Omental fat pad (tissue), 4 donors: ENCODE measurements around the gene ARHGAP33. TPM values are rescaled to one million over a fixed set of nuclear protein-coding genes. Genes with fewer than 3 reads are reported as not detected.

Experiments used
- ATAC-seq: fragments of 150-250 bp; one replicate; pipeline ENCODE4 v1.9.1; 2016; ENCODE audit warnings: mild to moderate bottlenecking, moderate library complexity; ENCODE audit not compliant: low FRiP score
- DNase-seq: peaks from one replicate; pipeline ENCODE4 v3.0.0-alpha.2; 2019; ENCODE audit warnings: low spot score
- total RNA-seq, 4 donors: library from RNA; depleted of rRNA; stranded (reverse); fragments of >200 nt; gene quantifications; one replicate each; pipeline ENCODE4 v1.1.0, GENCODE V29; 2016
- TF ChIP-seq, protein P1 (sequence below), 3 donors: fragments of 450-650 bp; IDR thresholded peaks; one replicate each; pipeline ENCODE4 v1.5.1; 2016 to 2017; ENCODE audit warnings: antibody characterized with exemption in 3 of 3, mild to moderate bottlenecking in 3 of 3, moderate library complexity in 2 of 3

ARHGAP33 gene
- total RNA-seq, 4 donors from 2014 or later: 0.84 to 9.1 (median 2.5) TPM

GRCh38 chr19:35731353-35731752, 44.0 kb upstream of the ARHGAP33 start:
- no peak for DNase-seq
- TF ChIP-seq, protein P1, sequence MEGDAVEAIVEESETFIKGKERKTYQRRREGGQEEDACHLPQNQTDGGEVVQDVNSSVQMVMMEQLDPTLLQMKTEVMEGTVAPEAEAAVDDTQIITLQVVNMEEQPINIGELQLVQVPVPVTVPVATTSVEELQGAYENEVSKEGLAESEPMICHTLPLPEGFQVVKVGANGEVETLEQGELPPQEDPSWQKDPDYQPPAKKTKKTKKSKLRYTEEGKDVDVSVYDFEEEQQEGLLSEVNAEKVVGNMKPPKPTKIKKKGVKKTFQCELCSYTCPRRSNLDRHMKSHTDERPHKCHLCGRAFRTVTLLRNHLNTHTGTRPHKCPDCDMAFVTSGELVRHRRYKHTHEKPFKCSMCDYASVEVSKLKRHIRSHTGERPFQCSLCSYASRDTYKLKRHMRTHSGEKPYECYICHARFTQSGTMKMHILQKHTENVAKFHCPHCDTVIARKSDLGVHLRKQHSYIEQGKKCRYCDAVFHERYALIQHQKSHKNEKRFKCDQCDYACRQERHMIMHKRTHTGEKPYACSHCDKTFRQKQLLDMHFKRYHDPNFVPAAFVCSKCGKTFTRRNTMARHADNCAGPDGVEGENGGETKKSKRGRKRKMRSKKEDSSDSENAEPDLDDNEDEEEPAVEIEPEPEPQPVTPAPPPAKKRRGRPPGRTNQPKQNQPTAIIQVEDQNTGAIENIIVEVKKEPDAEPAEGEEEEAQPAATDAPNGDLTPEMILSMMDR (IDR thresholded peaks at IDR 0.05): no peak
- ATAC-seq: no peak

- DNase-seq (no peak), ATAC-seq (no peak)
- TF ChIP-seq, protein P1 (IDR thresholded peaks at IDR 0.05): no peak
Observed at GRCh38 chr19:35731779-35732405, 43.5 kb upstream of the ARHGAP33 start.

DNA sequence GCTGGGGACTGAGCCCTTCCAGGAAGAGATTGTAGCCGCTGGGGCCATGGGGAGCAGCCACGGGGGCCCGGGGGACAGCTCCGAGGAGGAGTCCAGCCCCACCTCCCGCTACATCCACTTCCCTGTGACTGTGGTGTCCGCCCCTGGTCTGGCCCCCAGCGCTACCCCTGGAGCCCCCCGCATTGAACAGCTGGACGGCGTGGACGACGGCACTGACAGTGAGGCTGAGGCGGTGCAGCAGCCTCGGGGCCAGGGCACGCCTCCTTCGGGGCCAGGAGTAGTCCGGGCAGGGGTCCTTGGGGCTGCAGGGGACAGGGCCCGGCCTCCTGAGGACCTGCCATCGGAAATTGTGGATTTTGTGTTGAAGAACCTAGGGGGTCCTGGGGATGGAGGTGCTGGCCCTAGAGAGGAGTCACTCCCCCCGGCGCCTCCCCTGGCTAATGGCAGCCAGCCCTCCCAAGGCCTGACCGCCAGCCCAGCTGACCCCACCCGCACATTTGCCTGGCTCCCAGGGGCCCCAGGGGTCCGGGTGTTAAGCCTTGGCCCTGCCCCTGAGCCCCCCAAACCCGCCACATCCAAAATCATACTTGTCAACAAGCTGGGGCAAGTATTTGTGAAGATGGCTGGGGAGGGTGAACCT, 42.7 kb upstream of the ARHGAP33 start:
- ATAC-seq: no peak
- TF ChIP-seq, protein P1 (IDR thresholded peaks at IDR 0.05): no peak
- DNase-seq: no peak

- DNase-seq: no peak
Observed at GRCh38 chr19:35733180-35734125, 41.9 kb upstream of the ARHGAP33 start.

GRCh38 chr19:35734273-35734672, 41.1 kb upstream of the ARHGAP33 start:
- no peak for DNase-seq
- TF ChIP-seq, protein P1 (IDR thresholded peaks at IDR 0.05): no peak
- ATAC-seq: no peak

More at GRCh38 chr19:35733180-35734125, 41.9 kb upstream of the ARHGAP33 start:
- ATAC-seq: no peak
- TF ChIP-seq, protein P1 (IDR thresholded peaks at IDR 0.05): no peak

DNA sequence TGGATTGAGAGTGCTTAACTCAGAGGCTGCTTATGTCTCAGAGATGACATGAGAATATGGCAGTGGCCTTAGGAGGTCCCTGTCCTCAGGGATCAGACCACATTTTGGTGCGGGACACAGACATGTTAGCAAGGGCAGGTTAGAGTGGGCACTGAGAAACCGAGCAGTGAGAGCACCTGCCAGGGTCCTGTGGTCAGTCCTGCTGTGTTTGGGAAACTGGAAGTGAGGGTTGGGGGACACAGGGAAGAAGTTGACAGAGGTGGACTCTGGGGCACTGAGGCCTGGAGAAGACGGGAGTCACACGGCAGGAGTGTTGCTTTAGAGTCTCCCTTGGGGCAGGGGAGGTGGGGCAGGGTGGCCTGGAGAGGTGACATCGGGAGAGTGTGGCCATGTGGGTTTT, 40.5 kb upstream of the ARHGAP33 start:
- ATAC-seq: no peak
- TF ChIP-seq, protein P1 (IDR thresholded peaks at IDR 0.05): no peak
- DNase-seq: no peak
